ENCODE measurements around the gene TMEM245. TPM values are rescaled to one million over a fixed set of nuclear protein-coding genes. Genes with fewer than 3 reads are reported as not detected.

TMEM245 gene
- total RNA-seq, 1 experiment from 2014 or later: 54.0 TPM

DNA sequence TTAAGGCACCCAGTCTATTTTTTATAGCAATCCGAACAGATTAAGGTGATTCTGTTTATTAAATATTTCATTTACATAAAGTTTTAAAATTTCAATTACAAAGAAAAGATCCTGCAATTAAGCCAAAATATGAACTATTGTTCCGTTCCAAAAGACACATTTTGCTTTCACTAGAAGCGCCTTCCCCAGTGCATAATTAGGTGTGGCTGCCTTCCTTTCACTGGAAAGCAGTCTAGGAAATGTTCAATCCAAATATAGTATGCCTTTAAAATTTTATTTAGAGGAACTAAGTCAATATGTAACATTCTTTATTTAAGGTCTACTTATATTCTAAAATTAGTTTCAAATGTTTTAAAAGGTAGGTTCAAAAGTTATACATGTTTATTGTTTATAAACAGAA is 114.1 kb downstream of the TMEM245 start:
- in situ Hi-C loops (cut with HindIII; ENCODE audit: low pct_unique_long_range_greater_than_20kb, low sequenced_read_pairs) (no loop called here), intact Hi-C loops (cut with micrococcal nuclease; ENCODE audit: unreplicated experiment) (no loop called here)
- BruUV-seq (replicated peaks): no TSS peak
- Histone ChIP-seq H3K9me3 (ENCODE audit: control insufficient read depth, insufficient read depth, low read depth, low read length) (peaks cover 3% of the 10 kb centered on the region; the same call in 1 of the 2 replicates), H3K27ac (ENCODE audit: low read length) (no peak overlapping the region), H3K4me1 (ENCODE audit: control insufficient read depth, insufficient read depth, low read length) (peaks cover 5% of the 10 kb centered on the region; the same call in 1 of the 2 replicates), H3K36me3 (ENCODE audit: control insufficient read depth, insufficient read depth, low read length) (no peaks in the 10 kb centered on the region; the same call in 1 of the 2 replicates), H3K27me3 (ENCODE audit: control insufficient read depth, insufficient read depth, low read length) (no peaks in the 10 kb centered on the region), H3K4me3 (ENCODE audit: low read depth in 2 of 2, low read length in 2 of 2) (no peak overlapping the region)
- CTCF ChIA-PET: no interaction called here
- ATAC-seq (no peak), DNase-seq (ENCODE audit: low read depth, low spot score) (no peak)
- TF ChIP-seq, protein P1, sequence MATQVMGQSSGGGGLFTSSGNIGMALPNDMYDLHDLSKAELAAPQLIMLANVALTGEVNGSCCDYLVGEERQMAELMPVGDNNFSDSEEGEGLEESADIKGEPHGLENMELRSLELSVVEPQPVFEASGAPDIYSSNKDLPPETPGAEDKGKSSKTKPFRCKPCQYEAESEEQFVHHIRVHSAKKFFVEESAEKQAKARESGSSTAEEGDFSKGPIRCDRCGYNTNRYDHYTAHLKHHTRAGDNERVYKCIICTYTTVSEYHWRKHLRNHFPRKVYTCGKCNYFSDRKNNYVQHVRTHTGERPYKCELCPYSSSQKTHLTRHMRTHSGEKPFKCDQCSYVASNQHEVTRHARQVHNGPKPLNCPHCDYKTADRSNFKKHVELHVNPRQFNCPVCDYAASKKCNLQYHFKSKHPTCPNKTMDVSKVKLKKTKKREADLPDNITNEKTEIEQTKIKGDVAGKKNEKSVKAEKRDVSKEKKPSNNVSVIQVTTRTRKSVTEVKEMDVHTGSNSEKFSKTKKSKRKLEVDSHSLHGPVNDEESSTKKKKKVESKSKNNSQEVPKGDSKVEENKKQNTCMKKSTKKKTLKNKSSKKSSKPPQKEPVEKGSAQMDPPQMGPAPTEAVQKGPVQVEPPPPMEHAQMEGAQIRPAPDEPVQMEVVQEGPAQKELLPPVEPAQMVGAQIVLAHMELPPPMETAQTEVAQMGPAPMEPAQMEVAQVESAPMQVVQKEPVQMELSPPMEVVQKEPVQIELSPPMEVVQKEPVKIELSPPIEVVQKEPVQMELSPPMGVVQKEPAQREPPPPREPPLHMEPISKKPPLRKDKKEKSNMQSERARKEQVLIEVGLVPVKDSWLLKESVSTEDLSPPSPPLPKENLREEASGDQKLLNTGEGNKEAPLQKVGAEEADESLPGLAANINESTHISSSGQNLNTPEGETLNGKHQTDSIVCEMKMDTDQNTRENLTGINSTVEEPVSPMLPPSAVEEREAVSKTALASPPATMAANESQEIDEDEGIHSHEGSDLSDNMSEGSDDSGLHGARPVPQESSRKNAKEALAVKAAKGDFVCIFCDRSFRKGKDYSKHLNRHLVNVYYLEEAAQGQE (IDR thresholded peaks at IDR 0.05; ENCODE audit: insufficient read depth in 1 of 2, low read depth in 2 of 2, low read length in 1 of 2): no peak
- TF ChIP-seq TCF7L2 (IDR thresholded peaks at IDR 0.05; ENCODE audit: low read depth, low read length) (no peak), SIN3A (IDR thresholded peaks at IDR 0.05; ENCODE audit: borderline replicate concordance, insufficient read depth, low read depth, low read length) (no peak), POLR2AphosphoS5 (IDR thresholded peaks at IDR 0.05; ENCODE audit: low read depth, low read length) (no peak)
- TF ChIP-seq, protein P2, sequence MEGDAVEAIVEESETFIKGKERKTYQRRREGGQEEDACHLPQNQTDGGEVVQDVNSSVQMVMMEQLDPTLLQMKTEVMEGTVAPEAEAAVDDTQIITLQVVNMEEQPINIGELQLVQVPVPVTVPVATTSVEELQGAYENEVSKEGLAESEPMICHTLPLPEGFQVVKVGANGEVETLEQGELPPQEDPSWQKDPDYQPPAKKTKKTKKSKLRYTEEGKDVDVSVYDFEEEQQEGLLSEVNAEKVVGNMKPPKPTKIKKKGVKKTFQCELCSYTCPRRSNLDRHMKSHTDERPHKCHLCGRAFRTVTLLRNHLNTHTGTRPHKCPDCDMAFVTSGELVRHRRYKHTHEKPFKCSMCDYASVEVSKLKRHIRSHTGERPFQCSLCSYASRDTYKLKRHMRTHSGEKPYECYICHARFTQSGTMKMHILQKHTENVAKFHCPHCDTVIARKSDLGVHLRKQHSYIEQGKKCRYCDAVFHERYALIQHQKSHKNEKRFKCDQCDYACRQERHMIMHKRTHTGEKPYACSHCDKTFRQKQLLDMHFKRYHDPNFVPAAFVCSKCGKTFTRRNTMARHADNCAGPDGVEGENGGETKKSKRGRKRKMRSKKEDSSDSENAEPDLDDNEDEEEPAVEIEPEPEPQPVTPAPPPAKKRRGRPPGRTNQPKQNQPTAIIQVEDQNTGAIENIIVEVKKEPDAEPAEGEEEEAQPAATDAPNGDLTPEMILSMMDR (IDR thresholded peaks at IDR 0.05): no peak
- POLR2A ChIA-PET: interaction anchor here (0.6 kb wide), 1 partner anchor 48 kb away, joined by 8 read pairs; no protein-coding TSS in a partner anchor

DNA sequence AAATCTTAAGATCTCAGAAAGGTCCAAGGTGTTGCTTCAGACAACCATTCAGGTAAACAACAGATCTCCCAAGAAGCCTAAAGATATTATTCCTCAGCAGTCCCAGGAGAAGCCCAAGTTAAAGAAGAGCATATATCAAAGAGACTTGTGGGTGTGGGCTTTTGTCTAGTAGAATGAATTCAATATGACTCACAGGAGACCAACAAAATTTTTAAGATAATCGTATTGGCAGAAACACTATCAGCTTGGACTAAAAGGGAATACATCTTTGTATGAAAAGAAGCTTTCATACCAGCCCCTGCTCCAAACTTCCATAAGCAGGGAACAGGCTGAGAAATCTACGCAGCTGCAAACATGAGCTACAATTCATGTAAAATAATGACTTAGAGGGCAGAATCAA is 116.6 kb downstream of the TMEM245 start:
- Histone ChIP-seq H3K4me1 (ENCODE audit: control insufficient read depth, insufficient read depth, low read length) (no peaks in the 10 kb centered on the region), H3K27me3 (ENCODE audit: control insufficient read depth, insufficient read depth, low read length) (no peaks in the 10 kb centered on the region), H3K36me3 (ENCODE audit: control insufficient read depth, insufficient read depth, low read length) (no peaks in the 10 kb centered on the region; the same call in 1 of the 2 replicates), H3K4me3 (ENCODE audit: low read depth in 2 of 2, low read length in 2 of 2) (no peak overlapping the region), H3K27ac (ENCODE audit: low read length) (no peak overlapping the region), H3K9me3 (ENCODE audit: control insufficient read depth, insufficient read depth, low read depth, low read length) (peaks cover 3% of the 10 kb centered on the region; the same call in 1 of the 2 replicates)
- intact Hi-C loops (cut with micrococcal nuclease; ENCODE audit: unreplicated experiment): no loop called here
- in situ Hi-C loops (cut with HindIII; ENCODE audit: low pct_unique_long_range_greater_than_20kb, low sequenced_read_pairs): no loop called here
- TF ChIP-seq, protein P2 (IDR thresholded peaks at IDR 0.05): no peak
- TF ChIP-seq POLR2AphosphoS5 (IDR thresholded peaks at IDR 0.05; ENCODE audit: low read depth, low read length) (no peak), TCF7L2 (IDR thresholded peaks at IDR 0.05; ENCODE audit: low read depth, low read length) (no peak), SIN3A (IDR thresholded peaks at IDR 0.05; ENCODE audit: borderline replicate concordance, insufficient read depth, low read depth, low read length) (no peak)
- TF ChIP-seq, protein P1 (IDR thresholded peaks at IDR 0.05; ENCODE audit: insufficient read depth in 1 of 2, low read depth in 2 of 2, low read length in 1 of 2): no peak
- ChIA-PET POLR2A (no interaction called here), CTCF (no interaction called here)
- no peak for DNase-seq (ENCODE audit: low read depth, low spot score)
- ATAC-seq: no peak
- no TSS peak for BruUV-seq (replicated peaks)

Data from Panc1 (cell line).